SK-N-MC (cell line): ENCODE measurements around the gene HLA-DOA.

Experiments used
- EZH2 ChIP-seq: fragments of 200-600 bp; sonication (generic); IDR thresholded peaks from one replicate; pipeline ENCODE4 v1.6.1; 2017; ENCODE audit warnings: antibody characterized with exemption
- POLR2AphosphoS5 ChIP-seq: IDR thresholded peaks from 2 replicates; pipeline ENCODE4 v1.6.1; 2012; ENCODE audit warnings: mild to moderate bottlenecking, low read depth, low read length, borderline replicate concordance

DNA sequence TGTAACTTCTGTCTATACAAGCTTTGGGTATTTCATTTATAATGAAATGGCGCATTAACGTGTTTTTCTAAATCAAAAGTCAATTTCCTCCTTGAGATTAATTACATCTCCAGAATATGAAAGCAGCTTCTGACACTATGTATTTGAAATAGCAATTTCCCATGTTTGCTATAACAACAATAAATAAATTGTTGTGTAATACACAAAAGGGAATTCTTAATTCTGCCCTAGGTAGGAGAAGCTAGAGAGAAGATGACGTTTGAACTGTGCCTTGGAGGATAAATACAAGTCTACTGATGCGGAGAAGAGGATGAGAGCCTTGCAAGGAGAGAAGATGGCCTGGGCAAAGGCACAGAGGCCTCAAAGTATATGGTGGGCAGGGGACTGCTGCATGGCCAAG is 7.6 kb upstream of the HLA-DOA start:
- TF ChIP-seq POLR2AphosphoS5 (no peak), EZH2 (no peak)
